Lower leg skin (tissue), 3 donors: Measurements from ENCODE around the gene AMPH.

Source experiments
- POLR2A ChIP-seq, 2 donors: fragments of 450-650 bp; IDR thresholded peaks; one replicate each; pipeline ENCODE4 v1.6.1; 2016 to 2017; ENCODE audit warnings: antibody characterized with exemption in 2 of 2, mild to moderate bottlenecking in 1 of 2, moderate library complexity in 1 of 2
- TF ChIP-seq, protein P1 (sequence below), 3 donors: fragments of 450-650 bp; IDR thresholded peaks; one replicate each; pipeline ENCODE4 v1.5.1; 2016; ENCODE audit warnings: antibody characterized with exemption in 3 of 3, mild to moderate bottlenecking in 3 of 3, moderate library complexity in 2 of 3

DNA sequence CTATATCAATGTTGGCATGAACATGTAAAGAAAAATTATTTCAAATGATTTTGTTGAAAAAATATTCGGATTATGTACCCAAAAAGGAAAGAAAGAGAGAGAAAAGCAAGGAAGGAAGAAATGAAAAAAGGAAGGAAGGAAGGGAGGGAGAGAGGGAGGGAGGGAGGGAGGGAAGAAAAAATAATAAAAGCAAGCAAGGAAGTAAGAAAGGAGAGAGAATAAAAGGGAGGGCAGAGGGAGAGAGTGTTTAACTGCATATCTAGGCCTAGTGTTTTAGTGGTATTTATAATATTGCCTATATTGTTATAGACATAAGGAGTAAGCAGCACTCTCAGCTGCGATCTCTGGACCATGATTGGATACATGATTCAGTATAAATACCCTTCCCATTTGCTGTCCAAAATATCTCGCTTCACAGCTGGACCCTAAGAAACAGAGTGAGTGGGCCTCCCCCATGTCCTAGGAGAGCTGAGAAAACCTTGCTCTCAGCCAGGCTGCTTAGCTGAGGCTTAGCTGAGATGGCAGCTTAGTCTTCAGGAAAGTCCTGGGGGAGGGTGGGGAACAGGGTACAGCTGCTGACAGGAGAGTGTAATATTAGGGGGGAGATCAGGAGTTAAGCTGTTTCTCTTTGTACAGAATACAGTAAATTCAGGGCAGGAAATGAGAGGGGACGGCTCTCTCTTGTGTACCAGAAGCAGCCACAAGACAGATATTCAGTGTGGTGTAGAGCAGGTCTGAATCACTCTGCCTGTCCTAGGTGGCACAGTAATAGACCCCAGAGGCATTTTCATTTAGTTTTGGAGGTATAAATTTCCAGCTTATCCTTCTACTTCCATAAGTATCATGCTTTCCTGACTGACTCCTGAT, 291.0 kb downstream of the AMPH start:
- TF ChIP-seq, protein P1, sequence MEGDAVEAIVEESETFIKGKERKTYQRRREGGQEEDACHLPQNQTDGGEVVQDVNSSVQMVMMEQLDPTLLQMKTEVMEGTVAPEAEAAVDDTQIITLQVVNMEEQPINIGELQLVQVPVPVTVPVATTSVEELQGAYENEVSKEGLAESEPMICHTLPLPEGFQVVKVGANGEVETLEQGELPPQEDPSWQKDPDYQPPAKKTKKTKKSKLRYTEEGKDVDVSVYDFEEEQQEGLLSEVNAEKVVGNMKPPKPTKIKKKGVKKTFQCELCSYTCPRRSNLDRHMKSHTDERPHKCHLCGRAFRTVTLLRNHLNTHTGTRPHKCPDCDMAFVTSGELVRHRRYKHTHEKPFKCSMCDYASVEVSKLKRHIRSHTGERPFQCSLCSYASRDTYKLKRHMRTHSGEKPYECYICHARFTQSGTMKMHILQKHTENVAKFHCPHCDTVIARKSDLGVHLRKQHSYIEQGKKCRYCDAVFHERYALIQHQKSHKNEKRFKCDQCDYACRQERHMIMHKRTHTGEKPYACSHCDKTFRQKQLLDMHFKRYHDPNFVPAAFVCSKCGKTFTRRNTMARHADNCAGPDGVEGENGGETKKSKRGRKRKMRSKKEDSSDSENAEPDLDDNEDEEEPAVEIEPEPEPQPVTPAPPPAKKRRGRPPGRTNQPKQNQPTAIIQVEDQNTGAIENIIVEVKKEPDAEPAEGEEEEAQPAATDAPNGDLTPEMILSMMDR (IDR thresholded peaks at IDR 0.05): no peak
- TF ChIP-seq POLR2A (IDR thresholded peaks at IDR 0.05): no peak
